SU-DHL-6 (cell line): Measurements from ENCODE around the gene MPZL3.

Experiments
- H2AFZ ChIP-seq: fragments of 200-600 bp; sonication (generic); 2 replicates; pipeline ENCODE4 v1.6.1; 2014; ENCODE audit warnings: low read depth, mild to moderate bottlenecking, moderate library complexity, mixed read lengths, antibody characterized with exemption, low read length; ENCODE audit not compliant: severe bottlenecking
- H3F3A ChIP-seq: fragments of 200-600 bp; shearing (Covaris generic); 2 replicates; pipeline ENCODE4 v1.6.0; 2016; ENCODE audit warnings: antibody characterized with exemption, mild to moderate bottlenecking; ENCODE audit not compliant: insufficient read depth
- H3K27ac ChIP-seq: fragments of 200-600 bp; sonication (generic); 2 replicates; pipeline ENCODE4 v1.5.1; 2016; ENCODE audit warnings: low read depth, mild to moderate bottlenecking, low read length, moderate library complexity, mixed read lengths
- H3K27me3 ChIP-seq: fragments of 200-600 bp; sonication (generic), shearing (Covaris generic); 2 replicates; pipeline ENCODE4 v1.6.0; 2014; ENCODE audit warnings: mild to moderate bottlenecking, low read length
- H3K36me3 ChIP-seq: fragments of 200-600 bp; sonication (generic); 2 replicates; pipeline ENCODE4 v1.6.1; 2014; ENCODE audit warnings: mild to moderate bottlenecking, low read length, mixed read lengths
- H3K4me2 ChIP-seq: fragments of 300-600, 200-600 bp; shearing (Covaris generic), sonication (generic); 2 replicates; pipeline ENCODE4 v1.6.0; 2014; ENCODE audit warnings: low read length, low read depth, mild to moderate bottlenecking; ENCODE audit not compliant: poor library complexity, severe bottlenecking
- H3K4me3 ChIP-seq: fragments of 200-600 bp; sonication (generic); 2 replicates; pipeline ENCODE4 v1.5.1; 2014; ENCODE audit warnings: antibody characterized with exemption, low read length, mild to moderate bottlenecking, mixed read lengths; ENCODE audit not compliant: insufficient read depth, poor library complexity, severe bottlenecking
- H3K79me2 ChIP-seq: fragments of 200-600 bp; sonication (generic); 2 replicates; pipeline ENCODE4 v1.6.1; 2014; ENCODE audit warnings: mild to moderate bottlenecking, low read length, moderate library complexity; ENCODE audit not compliant: insufficient read depth
- H3K9ac ChIP-seq: fragments of 200-600 bp; sonication (generic); 2 replicates; pipeline ENCODE4 v1.7.0; 2014; ENCODE audit warnings: mild to moderate bottlenecking, low read length
- H3K9me2 ChIP-seq: fragments of 200-600 bp; sonication (generic); replicated peaks from 2 replicates; pipeline ENCODE4 v1.6.1; 2014; ENCODE audit warnings: low read length; ENCODE audit not compliant: insufficient read depth
- H3K9me3 ChIP-seq: fragments of 200-600 bp; sonication (generic); 2 replicates; pipeline ENCODE4 v1.6.1; 2014; ENCODE audit warnings: low read length, mixed read lengths; ENCODE audit not compliant: insufficient read depth
- H4K20me1 ChIP-seq: fragments of 200-600 bp; sonication (generic); 2 replicates; pipeline ENCODE4 v1.6.1; 2014; ENCODE audit warnings: low read depth, mild to moderate bottlenecking, antibody characterized with exemption, low read length, moderate library complexity, mixed read lengths
- EZH2phosphoT487 ChIP-seq: fragments of 200-600 bp; sonication (generic), shearing (Covaris generic); conservative IDR thresholded peaks from 2 replicates; pipeline ENCODE4 v1.6.1; 2018; ENCODE audit warnings: mild to moderate bottlenecking, antibody characterized with exemption, low read length, moderate library complexity, mixed read lengths
- TF ChIP-seq, protein P1 (sequence below): fragments of 200-600 bp; sonication (generic); IDR thresholded peaks from one replicate; pipeline ENCODE4 v1.5.1; 2017; ENCODE audit warnings: antibody characterized with exemption, mild to moderate bottlenecking, low read length, moderate library complexity; ENCODE audit not compliant: insufficient read depth, poor library complexity, severe bottlenecking

MPZL3 gene

GRCh38 chr11:118214210-118214914 lies 37.8 kb downstream of the MPZL3 start:
- Histone ChIP-seq H3K9ac (no peak overlapping the region), H3K9me3 (no peaks in the 10 kb centered on the region), H3K36me3 (no peaks in the 10 kb centered on the region), H2AFZ (no peak overlapping the region), H3K9me2 (no peaks in the 10 kb centered on the region), H3K79me2 (no peaks in the 10 kb centered on the region), H3K27ac (peak overlapping the region; percentile 15; the same call in 1 of the 2 replicates), H3F3A (no peaks in the 10 kb centered on the region), H3K27me3 (no peaks in the 10 kb centered on the region), H4K20me1 (no peaks in the 10 kb centered on the region), H3K4me3 (no peak overlapping the region), H3K4me2 (peak overlapping the region; percentile 35)
- TF ChIP-seq EZH2phosphoT487, result no peak
- TF ChIP-seq, protein P1, sequence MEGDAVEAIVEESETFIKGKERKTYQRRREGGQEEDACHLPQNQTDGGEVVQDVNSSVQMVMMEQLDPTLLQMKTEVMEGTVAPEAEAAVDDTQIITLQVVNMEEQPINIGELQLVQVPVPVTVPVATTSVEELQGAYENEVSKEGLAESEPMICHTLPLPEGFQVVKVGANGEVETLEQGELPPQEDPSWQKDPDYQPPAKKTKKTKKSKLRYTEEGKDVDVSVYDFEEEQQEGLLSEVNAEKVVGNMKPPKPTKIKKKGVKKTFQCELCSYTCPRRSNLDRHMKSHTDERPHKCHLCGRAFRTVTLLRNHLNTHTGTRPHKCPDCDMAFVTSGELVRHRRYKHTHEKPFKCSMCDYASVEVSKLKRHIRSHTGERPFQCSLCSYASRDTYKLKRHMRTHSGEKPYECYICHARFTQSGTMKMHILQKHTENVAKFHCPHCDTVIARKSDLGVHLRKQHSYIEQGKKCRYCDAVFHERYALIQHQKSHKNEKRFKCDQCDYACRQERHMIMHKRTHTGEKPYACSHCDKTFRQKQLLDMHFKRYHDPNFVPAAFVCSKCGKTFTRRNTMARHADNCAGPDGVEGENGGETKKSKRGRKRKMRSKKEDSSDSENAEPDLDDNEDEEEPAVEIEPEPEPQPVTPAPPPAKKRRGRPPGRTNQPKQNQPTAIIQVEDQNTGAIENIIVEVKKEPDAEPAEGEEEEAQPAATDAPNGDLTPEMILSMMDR, result no peak

DNA sequence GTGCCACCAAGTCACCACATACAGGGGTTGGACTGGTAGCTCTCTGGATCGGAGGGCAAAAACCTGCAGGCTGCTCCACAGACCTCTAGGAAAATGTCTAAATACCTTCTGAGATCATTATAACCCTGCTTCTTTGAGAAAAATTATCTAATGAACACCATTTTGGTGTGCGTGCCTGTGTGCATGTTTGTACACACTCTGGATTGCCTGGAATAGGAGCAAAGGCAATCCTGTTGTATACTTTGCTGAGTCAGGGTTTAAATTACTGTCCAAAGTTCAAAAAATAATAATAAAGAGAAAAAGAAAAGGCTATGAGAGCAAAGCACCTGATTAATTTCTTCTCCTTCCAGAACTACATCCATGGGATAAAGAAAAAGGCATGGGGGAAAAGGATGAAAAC lies 38.4 kb downstream of the MPZL3 start:
- TF ChIP-seq, protein P1, result no peak
- TF ChIP-seq EZH2phosphoT487, result no peak
- peak overlapping the region; percentile 35 for H3K4me2 ChIP-seq
- no peak overlapping the region for H2AFZ ChIP-seq
- H3K9ac ChIP-seq, result no peak overlapping the region
- H3K27ac ChIP-seq, result no peak overlapping the region
- no peak overlapping the region for H3K4me3 ChIP-seq
- H4K20me1 ChIP-seq, result no peaks in the 10 kb centered on the region
- no peaks in the 10 kb centered on the region for H3K9me3 ChIP-seq
- H3F3A ChIP-seq, result no peaks in the 10 kb centered on the region; the same call in 1 of the 2 replicates
- H3K36me3 ChIP-seq, result no peaks in the 10 kb centered on the region
- no peaks in the 10 kb centered on the region for H3K9me2 ChIP-seq
- H3K27me3 ChIP-seq, result no peaks in the 10 kb centered on the region
- H3K79me2 ChIP-seq, result no peaks in the 10 kb centered on the region

- TF ChIP-seq EZH2phosphoT487, result no peak
- TF ChIP-seq, protein P1, result no peak
- Histone ChIP-seq H3F3A (no peaks in the 10 kb centered on the region; the same call in 1 of the 2 replicates), H3K27me3 (no peaks in the 10 kb centered on the region), H3K27ac (no peak overlapping the region), H3K9me2 (no peaks in the 10 kb centered on the region), H3K4me2 (no peak overlapping the region), H3K79me2 (no peaks in the 10 kb centered on the region), H3K36me3 (no peaks in the 10 kb centered on the region), H3K4me3 (no peak overlapping the region), H4K20me1 (no peaks in the 10 kb centered on the region), H3K9ac (no peak overlapping the region), H2AFZ (no peak overlapping the region), H3K9me3 (no peaks in the 10 kb centered on the region)
Observed at GRCh38 chr11:118213201-118213600, 39.0 kb downstream of the MPZL3 start.
